A549 (cell line): ENCODE results near the gene ADCY4.

Experiments used
- BHLHE40 ChIP-seq: IDR thresholded peaks from 2 replicates; pipeline ENCODE4 v1.6.1; 2012; ENCODE audit warnings: low read depth, low read length, inconsistent platforms
- CEBPB ChIP-seq, 2 experiments: fragments of >200 bp in 1 of 2; sonication (Bioruptor Twin) in 1 of 2; formaldehyde crosslinking in 1 of 2; IDR thresholded peaks; 2 replicates each; pipeline ENCODE4 v1.6.1; 2012 to 2016
- CTCF ChIP-seq: fragments of >200 bp; sonication (Bioruptor Twin); formaldehyde crosslinking; IDR thresholded peaks from 3 replicates; pipeline ENCODE4 v1.5.1; 2016
- EP300 ChIP-seq, 2 experiments: fragments of >200 bp; sonication (Bioruptor Twin); formaldehyde crosslinking; IDR thresholded peaks; 2 replicates in 1 of 2; 3 replicates in 1 of 2; pipeline ENCODE4 v1.6.1; 2016 to 2017
- HOXB13 ChIP-seq: fragments of 250-450 bp; sonication (Bioruptor Pico); IDR thresholded peaks from 2 replicates; pipeline ENCODE4 v1.5.0; 2020; ENCODE audit warnings: low read depth, mild to moderate bottlenecking, moderate library complexity
- KDM1A ChIP-seq: fragments of 200-600 bp; sonication (generic); IDR thresholded peaks from 2 replicates; pipeline ENCODE4 v1.6.1; 2016; ENCODE audit warnings: low read depth, mild to moderate bottlenecking
- KDM5A ChIP-seq: fragments of 200-600 bp; sonication (generic); IDR thresholded peaks from 2 replicates; pipeline ENCODE4 v1.6.1; 2016; ENCODE audit warnings: antibody characterized with exemption, mild to moderate bottlenecking
- POLR2A ChIP-seq: IDR thresholded peaks from 2 replicates; pipeline ENCODE4 v1.6.1; 2012; ENCODE audit warnings: mild to moderate bottlenecking, low read length
- RAD21 ChIP-seq, 2 experiments: fragments of >200 bp in 1 of 2; sonication (Bioruptor Twin) in 1 of 2; formaldehyde crosslinking in 1 of 2; IDR thresholded peaks in 1 of 2; conservative IDR thresholded peaks in 1 of 2; 2 replicates in 1 of 2; 3 replicates in 1 of 2; pipeline ENCODE4 v1.6.1; 2012 to 2018; ENCODE audit warnings: inconsistent platforms in 1 of 2
- SREBF2 ChIP-seq: fragments of 450-650 bp; IDR thresholded peaks from 2 replicates; pipeline ENCODE4 v1.6.1; 2014; ENCODE audit warnings: mild to moderate bottlenecking, moderate library complexity
- TP53 ChIP-seq: fragments of 250-450 bp; sonication (Bioruptor Pico); IDR thresholded peaks from 2 replicates; pipeline ENCODE4 v1.5.0; 2021; ENCODE audit warnings: mild to moderate bottlenecking, moderate library complexity
- ZFP36 ChIP-seq: fragments of 450-650 bp; IDR thresholded peaks from 2 replicates; pipeline ENCODE4 v1.6.1; 2014; ENCODE audit warnings: borderline replicate concordance; ENCODE audit not compliant: partially characterized antibody
- TF ChIP-seq, protein P1 (sequence below): fragments of 250-450 bp; sonication (Bioruptor Pico); IDR thresholded peaks from 2 replicates; pipeline ENCODE4 v1.5.0; 2021; ENCODE audit warnings: mild to moderate bottlenecking, moderate library complexity, borderline replicate concordance

GRCh38 chr14:24347134-24347533 lies 12.3 kb upstream of the ADCY4 start:
- TF ChIP-seq HOXB13 (CRISPR knock-in tag) (no peak), CTCF (no peak), POLR2A (no peak), SREBF2 (no peak), EP300 (IDR thresholded peaks at IDR 0.05) (no peak), RAD21 (conservative IDR thresholded peaks at IDR 0.05 in 1 of 2, IDR thresholded peaks at IDR 0.05 in 1 of 2) (no peak), KDM5A (no peak), KDM1A (no peak), BHLHE40 (no peak), TP53 (CRISPR knock-in tag) (no peak), CEBPB (IDR thresholded peaks at IDR 0.05) (no peak), ZFP36 (no peak)
- TF ChIP-seq, protein P1, sequence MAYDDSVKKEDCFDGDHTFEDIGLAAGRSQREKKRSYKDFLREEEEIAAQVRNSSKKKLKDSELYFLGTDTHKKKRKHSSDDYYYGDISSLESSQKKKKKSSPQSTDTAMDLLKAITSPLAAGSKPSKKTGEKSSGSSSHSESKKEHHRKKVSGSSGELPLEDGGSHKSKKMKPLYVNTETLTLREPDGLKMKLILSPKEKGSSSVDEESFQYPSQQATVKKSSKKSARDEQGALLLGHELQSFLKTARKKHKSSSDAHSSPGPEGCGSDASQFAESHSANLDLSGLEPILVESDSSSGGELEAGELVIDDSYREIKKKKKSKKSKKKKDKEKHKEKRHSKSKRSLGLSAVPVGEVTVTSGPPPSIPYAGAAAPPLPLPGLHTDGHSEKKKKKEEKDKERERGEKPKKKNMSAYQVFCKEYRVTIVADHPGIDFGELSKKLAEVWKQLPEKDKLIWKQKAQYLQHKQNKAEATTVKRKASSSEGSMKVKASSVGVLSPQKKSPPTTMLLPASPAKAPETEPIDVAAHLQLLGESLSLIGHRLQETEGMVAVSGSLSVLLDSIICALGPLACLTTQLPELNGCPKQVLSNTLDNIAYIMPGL (CRISPR knock-in tag) = no peak
